Adrenal gland (tissue), 12 donors: ENCODE measurements around the gene CADM1. TPM values are rescaled to one million over a fixed set of nuclear protein-coding genes. Genes with fewer than 3 reads are reported as not detected.

ENCODE experiments used
- DNase-seq, 7 donors: peaks; one replicate each; pipeline ENCODE4 v3.0.0-alpha.2; 2019 to 2020
- H3K27ac ChIP-seq, 5 donors: fragments of 200-600 bp; sonication (generic) in 4 of 5; 1 replicate in 3 of 5; 2 replicates in 2 of 5; pipeline versions ENCODE4 v1.5.1 to v1.8.0; 2016 to 2020; ENCODE audit warnings: mild to moderate bottlenecking in 1 of 5
- H3K27me3 ChIP-seq: fragments of 200-600 bp; 2 replicates; pipeline ENCODE4 v1.8.0; 2021
- H3K36me3 ChIP-seq, 2 donors: fragments of 200-600 bp; replicated peaks in 1 of 2; 1 replicate in 1 of 2; 2 replicates in 1 of 2; pipeline versions ENCODE4 v1.5.1 to v1.8.0; 2018 to 2022
- H3K4me1 ChIP-seq, 2 donors: fragments of 200-600 bp; replicated peaks in 1 of 2; 1 replicate in 1 of 2; 2 replicates in 1 of 2; pipeline versions ENCODE4 v1.5.1 to v1.8.0; 2018 to 2021
- H3K4me3 ChIP-seq, 4 donors: fragments of 200-600 bp; sonication (generic) in 3 of 4; one replicate each; pipeline ENCODE4 v1.5.1; 2016 to 2018
- H3K9me3 ChIP-seq, 3 donors: fragments of 200-600 bp; sonication (generic) in 1 of 3; replicated peaks in 1 of 3; 1 replicate in 2 of 3; 2 replicates in 1 of 3; pipeline versions ENCODE4 v1.5.1 to v1.8.0; 2016 to 2021
- CTCF ChIP-seq, 6 experiments: fragments of 450-650 bp in 4 of 6; fragments of 200-600 bp in 2 of 6; sonication (generic) in 1 of 6; IDR thresholded peaks; 1 replicate in 5 of 6; 2 replicates in 1 of 6; pipeline versions ENCODE4 v1.5.1 to v1.8.0; 2016 to 2021; ENCODE audit warnings: antibody characterized with exemption in 6 of 6, mild to moderate bottlenecking in 2 of 6, moderate library complexity in 1 of 6
- POLR2A ChIP-seq, 2 donors: fragments of 450-650 bp; IDR thresholded peaks; one replicate each; pipeline ENCODE4 v1.6.1; 2017; ENCODE audit warnings: antibody characterized with exemption in 2 of 2, mild to moderate bottlenecking in 2 of 2, moderate library complexity in 1 of 2
- WGBS, 4 donors: extraction: QIAGEN DNeasy Blood & Tissue Kit in 2 of 4; methylation state at CpG; one replicate each; pipeline versions ENCODE4 v1.1.5 to v1.1.7; 2013 to 2017; 5-methylcytosine and 5-hydroxymethylcytosine counted together
- intact Hi-C, 2 donors: fragments of 100-400 bp; cut with DNase I; formaldehyde crosslinking; loops; one replicate each; pipeline versions ENCODE4 v1.14.1 to v1.15.0; 2022 to 2023
- polyA plus RNA-seq, 3 donors: library from polyadenylated mRNA; stranded (reverse); fragments of 200-250 nt in 2 of 3; fragments of 350-450 nt in 1 of 3; fragmentation: Illumina TruSeq in 1 of 3; extraction: RNeasy Lipid Tissue Mini Kit (QIAGEN cat#74804) in 1 of 3; gene quantifications; one replicate each; pipeline ENCODE4 v1.2.3, GENCODE V29; 2013 to 2014
- total RNA-seq, 9 donors: library from RNA; depleted of rRNA in 4 of 9; stranded (reverse); fragments of >200 nt in 4 of 9; fragments of 120-200 nt in 1 of 9; fragmentation: NEBNext Ultra II Directional in 1 of 9; extraction: Animal tissue kit (Norgen Biotek cat#: 25700) in 1 of 9; gene quantifications; one replicate each; pipeline versions ENCODE4 v1.1.0 to v1.2.4, GENCODE V29; 2013 to 2023
- donor health status: healthy with polysubstance abuse.
- donor health status: Bipolar disorder and iron deficiency.
- donor health status: DM: yes; HTN: yes; CAD: no.
- donor health status: DM: no; HTN: no; CAD: no.
- donor health status: DM: no; HTN: no; CAD: no.
- donor health status: DM: yes; HTN: yes; CAD: no.

CADM1 gene
- total and polyA plus RNA-seq, 12 donors: 21.6 to 256 (median 39.8) TPM

DNA sequence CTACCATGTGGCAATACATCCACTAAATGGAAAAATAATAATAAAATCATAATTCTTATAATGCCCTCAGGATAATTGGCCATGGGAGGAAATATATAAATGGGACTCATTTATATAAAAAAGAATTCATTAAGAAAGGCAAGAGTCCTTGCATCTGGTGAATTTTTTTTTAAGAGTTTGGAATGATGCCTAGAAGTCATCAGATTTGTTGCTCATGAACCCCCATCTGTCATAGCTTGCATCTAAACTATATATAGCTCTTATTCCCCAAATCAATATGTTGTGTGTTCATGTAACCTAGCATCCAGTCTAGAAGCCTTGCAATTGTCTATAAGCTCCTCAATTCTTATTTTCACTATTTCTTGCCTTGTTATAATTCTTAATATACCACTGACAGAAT lies 75.9 kb downstream of the CADM1 start:
- TF ChIP-seq POLR2A (IDR thresholded peaks at IDR 0.05): no peak
- TF ChIP-seq CTCF (IDR thresholded peaks at IDR 0.05): no peak
- Histone ChIP-seq H3K4me1 (peaks cover 0 to 1% of the 10 kb centered on the region in 2 donors), H3K27ac (no peak overlapping the region), H3K9me3 (no peaks in the 10 kb centered on the region), H3K36me3 (no peaks in the 10 kb centered on the region), H3K4me3 (no peak overlapping the region), H3K27me3 (no peaks in the 10 kb centered on the region)
- intact Hi-C loops: no loop called here
- DNase-seq: no peak

DNA sequence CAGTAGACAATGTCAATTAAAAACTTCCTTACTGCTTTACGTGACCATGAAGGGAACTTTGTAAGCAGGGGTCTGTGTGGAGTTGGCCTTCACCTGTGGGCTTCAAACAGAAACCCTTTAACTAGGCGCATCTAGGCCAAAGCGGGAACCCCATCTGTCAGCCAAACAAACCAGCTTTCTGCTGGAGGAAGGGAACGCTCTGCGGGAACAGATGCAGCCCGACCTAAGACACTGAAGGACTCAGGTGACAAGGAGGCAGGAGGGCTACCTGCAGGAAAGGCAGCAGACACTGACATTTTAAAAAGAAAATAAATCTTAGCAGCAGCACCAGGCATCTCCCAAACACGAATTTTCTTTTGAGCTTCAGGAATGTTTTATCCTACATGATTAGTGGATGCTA lies 78.4 kb downstream of the CADM1 start:
- no peak overlapping the region for H3K27ac ChIP-seq
- H3K9me3 ChIP-seq: no peaks in the 10 kb centered on the region
- TF ChIP-seq CTCF (IDR thresholded peaks at IDR 0.05) (no peak), POLR2A (IDR thresholded peaks at IDR 0.05) (no peak)
- intact Hi-C loops: no loop called here
- no peaks in the 10 kb centered on the region for H3K27me3 ChIP-seq
- no peak for DNase-seq
- H3K36me3 ChIP-seq: no peaks in the 10 kb centered on the region
- 83 to 90% (median 88%) methylated on average over 7 of the region's 7 CpGs for whole genome bisulfite sequencing, 4 donors
- H3K4me1 ChIP-seq: peaks cover 0 to 13% of the 10 kb centered on the region in 2 donors
- H3K4me3 ChIP-seq: no peak overlapping the region

GRCh38 chr11:115425250-115425649 lies 79.0 kb downstream of the CADM1 start:
- Histone ChIP-seq H3K4me3 (no peak overlapping the region), H3K27me3 (no peaks in the 10 kb centered on the region), H3K36me3 (no peaks in the 10 kb centered on the region), H3K27ac (no peak overlapping the region), H3K4me1 (peaks cover 0 to 15% of the 10 kb centered on the region in 2 donors), H3K9me3 (no peaks in the 10 kb centered on the region)
- intact Hi-C loops: no loop called here
- DNase-seq: no peak
- 89 to 95% (median 92%) methylated on average over 5 of the region's 5 CpGs for WGBS, 4 donors
- TF ChIP-seq CTCF (IDR thresholded peaks at IDR 0.05) (no peak), POLR2A (IDR thresholded peaks at IDR 0.05) (no peak)

DNA sequence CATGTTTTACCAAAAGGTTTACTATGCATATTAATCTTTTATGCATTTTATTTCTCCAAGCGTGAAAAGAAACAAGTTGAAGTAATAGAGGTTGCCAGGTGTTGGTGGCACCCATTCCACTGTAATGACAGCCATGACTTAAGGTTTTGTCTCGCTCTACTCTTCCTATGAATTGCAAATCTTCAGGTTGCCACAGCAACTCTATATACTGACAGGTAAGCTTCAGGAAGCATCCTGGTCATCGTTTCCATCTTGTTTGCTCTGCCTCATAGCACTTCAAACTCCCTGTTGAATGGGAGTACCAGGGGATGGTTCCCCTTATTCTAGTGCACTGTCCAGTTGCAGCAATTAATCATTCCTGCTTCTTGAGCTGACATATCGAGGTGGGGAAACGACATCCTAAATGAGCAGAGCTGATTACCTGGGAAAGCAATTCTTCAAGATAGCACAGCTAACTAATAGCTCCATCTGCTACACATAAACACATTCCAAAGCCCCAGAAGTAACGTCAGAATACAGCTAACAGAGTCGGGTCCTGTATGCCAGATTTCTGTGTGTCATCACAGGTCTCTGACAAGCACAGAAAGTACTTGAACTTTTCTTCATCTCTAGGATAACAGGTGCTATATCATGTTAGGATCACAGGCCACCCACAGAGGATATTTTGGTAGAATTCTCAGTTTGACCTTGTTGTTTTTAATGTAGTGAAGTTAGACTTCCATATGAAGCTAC lies 80.3 kb downstream of the CADM1 start:
- TF ChIP-seq POLR2A (IDR thresholded peaks at IDR 0.05) (no peak), CTCF (IDR thresholded peaks at IDR 0.05) (no peak)
- H3K27ac ChIP-seq: no peak overlapping the region
- no peaks in the 10 kb centered on the region for H3K36me3 ChIP-seq
- H3K9me3 ChIP-seq: no peaks in the 10 kb centered on the region
- no peak overlapping the region for H3K4me3 ChIP-seq
- intact Hi-C loops: no loop called here
- WGBS, 4 donors: 72 to 74% (median 73%) methylated on average over 7 of the region's 7 CpGs
- H3K27me3 ChIP-seq: no peaks in the 10 kb centered on the region
- no peak for DNase-seq
- peaks cover 0 to 15% of the 10 kb centered on the region in 2 donors for H3K4me1 ChIP-seq
